ENCODE results near the gene ZNF699.

DNA sequence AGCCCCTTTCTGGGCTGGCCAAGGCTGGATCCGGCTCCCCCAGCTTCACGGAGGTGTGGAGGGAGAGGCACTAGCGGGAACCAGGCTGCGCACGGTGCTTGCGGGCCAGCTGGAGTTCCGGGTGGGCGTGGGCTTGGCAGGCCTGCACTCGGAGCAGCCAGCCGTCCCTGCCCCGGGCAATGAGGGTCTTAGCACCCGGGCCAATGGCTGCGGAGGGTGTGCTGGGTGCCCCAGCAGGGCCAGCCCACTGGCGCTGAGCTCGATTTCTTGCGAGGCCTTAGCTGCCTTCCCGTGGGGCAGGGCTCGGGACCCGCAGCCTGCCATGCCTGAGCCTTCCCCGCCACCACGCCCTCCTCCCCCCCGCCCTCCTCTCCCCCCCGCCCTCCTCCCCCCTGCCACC lies 11.7 kb upstream of the ZNF699 start:
- TF ChIP-seq CTCF (IDR thresholded peaks at IDR 0.05) (no peak), POLR2A (IDR thresholded peaks at IDR 0.05; ENCODE audit: low read depth) (no peak)
